ENCODE results near the gene PHACTR3.

PHACTR3 gene

DNA sequence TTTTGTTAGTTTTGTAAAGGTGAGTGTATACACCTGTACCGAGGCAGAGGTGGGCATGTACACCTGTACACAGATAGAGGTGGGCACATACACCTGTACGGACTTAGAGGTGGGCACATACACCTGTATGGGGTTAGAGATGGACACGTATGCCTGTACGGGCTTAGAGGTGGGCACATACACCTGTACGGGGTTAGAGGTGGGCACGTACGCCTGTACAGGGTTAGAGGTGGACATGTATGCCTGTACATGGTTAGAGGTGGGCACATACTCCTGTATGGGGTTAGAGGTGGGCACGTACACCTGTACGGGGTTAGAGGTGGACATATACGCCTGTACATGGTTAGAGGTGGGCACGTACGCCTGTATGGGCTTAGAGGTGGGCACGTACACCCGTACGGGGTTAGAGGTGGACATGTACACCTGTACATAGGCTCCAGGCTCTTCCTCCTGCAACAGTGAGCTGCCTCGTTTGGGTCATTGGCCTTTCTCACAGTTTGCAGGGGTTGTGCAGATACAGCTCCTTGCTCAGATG is 63.7 kb downstream of the PHACTR3 start:
- in situ Hi-C loops (cut with MboI; ENCODE audit: low sequenced_read_pairs) = no loop called here

DNA sequence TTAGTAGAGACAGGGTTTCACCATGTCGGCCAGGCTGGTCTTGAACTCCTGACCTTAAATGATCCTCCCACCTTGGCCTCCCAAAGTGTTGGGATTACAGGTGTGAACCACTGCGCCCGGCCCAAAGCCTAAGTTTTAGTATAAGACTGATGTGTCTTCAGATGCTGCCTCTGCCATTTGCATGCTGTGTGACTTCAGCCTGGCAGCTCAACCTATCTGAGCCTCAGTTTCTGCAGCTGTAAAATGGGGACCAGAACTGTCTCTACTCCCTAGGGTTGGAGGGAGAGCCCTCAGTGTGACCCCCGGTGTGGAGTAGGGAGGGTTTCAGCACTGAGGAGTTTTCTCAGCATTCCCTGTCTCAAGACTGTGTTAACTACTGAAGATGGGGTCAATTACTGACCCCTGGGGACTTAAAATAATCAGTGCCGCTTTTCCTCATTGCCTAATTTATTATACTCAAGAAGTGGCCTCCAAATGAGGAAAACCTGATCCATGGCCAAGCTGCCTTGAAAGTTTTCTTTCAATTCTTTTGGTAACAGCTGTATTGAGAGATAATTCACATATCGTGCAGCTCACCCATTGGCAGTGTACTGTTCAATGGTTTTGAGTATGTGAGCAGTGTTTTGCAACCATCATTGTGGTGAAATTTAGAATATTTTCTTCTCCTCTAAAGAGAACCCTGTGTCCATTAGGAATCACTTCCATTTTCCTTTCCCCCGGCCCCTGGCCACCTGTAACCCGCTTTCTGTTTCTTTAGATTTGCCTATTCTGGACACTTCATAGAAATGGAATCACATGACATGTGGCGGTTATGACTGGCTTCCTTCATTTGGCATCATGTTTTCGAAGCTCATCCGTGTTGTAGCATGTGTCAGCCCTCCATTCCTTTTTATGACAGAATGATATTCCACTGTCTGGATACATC is 64.8 kb downstream of the PHACTR3 start:
- in situ Hi-C loops (cut with MboI; ENCODE audit: low sequenced_read_pairs) = no loop called here

DNA sequence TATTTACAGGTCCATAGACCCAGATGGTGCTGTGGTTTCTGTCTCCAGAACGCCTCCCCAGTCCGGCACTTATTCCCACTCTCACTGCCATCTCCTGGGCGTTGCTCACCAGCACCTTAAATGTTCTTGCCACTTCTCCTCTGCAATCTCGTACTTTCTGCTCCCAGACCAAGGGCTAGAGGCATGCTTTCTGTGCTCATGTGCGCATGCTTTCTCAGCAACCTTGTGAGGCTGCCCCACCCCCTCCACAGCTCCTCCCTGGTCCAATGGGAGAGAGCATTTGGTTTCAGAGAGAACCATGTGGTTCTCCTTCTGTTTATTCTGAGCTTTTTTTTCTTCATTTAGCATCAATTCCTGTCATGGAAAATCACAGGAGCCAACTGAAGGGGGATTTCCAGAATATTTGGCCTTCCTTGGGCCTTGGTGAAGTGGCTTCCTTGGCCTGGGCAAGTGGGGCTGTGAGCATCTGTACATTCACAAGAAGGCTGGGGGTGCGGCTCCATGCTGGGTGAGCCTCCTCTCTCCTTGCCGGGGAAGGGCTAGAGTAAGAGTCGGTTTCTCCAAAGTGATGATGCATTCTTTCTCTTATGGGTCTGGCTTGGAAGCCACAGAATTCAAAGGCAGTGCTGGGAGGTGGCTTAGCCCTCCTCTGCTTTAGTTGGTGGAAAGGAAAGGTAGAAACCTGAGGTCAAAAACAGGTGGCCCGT is 66.6 kb downstream of the PHACTR3 start:
- in situ Hi-C loops (cut with MboI; ENCODE audit: low sequenced_read_pairs) = no loop called here

DNA sequence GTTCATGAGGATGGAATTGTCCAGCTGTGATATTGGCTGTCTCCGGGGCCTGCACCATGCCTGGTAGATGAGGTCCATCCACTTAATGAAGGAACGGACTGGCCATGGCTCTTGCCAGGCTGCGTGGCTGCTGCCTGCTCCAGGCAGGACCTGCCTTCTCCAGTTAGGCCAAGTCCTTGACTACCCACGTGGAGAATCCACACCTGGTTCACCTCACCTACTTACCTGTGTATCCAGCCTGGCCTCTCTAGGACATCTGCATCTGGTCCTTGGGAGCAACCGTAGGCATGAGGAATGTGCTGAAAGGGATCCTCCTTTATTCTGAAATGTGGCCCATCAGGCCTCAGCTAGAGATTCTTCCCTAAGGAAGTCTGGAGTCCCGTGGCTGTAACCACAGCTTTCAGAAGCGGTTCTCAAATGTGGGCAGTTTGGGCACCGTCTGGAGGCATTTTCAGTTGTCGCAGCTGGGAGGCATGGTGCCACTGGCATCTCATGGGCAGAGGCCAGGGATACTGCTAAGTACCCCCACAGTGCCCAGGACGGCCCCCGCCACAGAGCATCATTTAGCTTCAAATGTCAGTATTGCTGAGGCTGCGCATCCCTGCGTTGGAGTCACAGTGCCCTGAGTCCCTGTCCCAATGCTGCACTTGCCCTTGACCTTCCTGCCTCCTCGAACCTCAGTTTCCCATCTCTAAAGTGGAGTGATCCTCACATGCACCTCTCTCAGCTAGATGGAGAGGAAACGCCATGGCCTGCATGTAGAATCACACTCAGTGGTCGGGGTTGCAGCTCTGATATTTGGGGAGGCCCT is 67.5 kb downstream of the PHACTR3 start:
- in situ Hi-C loops (cut with MboI; ENCODE audit: low sequenced_read_pairs) = no loop called here

DNA sequence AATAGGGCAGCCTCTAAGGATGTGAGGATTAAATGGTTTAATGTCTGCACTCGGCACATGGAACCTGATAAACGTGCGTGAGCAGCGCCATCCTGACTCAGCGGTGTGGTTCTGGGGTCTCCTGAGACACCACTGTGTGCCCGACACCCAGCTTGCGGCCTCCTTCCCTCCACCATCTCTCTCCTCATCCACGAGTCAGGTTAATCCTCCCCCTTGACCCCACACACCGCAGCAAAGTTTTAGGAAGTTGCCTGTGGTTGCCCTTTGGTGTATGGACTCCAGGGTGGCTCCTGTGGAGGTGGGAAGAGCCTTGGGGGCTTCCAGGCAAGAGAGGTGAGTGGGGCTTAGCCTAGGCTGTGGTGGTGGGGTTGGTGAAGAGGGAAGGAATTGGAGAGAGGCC is 68.2 kb downstream of the PHACTR3 start:
- in situ Hi-C loops (cut with MboI; ENCODE audit: low sequenced_read_pairs) = no loop called here

DNA sequence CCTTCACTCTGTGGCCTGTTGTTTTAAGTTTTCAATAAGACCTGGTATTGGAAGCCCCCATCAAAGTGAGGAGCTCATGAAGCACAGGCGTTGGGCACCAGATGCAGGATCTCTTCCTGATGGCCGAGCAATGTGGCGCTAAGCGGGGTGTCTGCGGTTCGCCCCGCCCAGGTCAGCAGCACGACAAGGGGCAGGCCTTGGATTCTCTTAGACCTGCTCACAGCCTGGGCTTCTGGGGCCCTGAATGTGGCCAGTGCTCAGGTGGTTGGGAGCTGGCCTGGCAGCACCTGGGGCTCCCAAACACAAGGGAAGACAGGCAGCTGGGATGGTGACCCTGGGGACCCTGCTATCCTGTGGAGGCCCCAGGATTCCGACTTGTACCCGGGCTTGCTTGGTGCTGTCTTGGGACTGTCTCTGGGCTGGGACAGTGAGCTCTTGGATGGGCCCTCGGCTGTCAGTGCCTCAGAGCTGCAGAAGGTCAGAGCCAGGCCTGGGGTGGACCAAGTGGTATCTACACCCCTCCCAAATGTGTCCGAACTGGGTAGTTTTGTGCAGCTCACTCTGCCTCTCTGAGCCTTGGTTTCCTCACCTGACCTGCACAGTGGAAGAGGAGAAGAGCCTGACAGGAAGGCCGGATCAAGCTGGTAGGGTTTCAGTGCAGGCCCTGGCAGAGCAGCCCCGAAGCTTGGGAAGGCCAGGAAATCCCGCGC is 69.1 kb downstream of the PHACTR3 start:
- in situ Hi-C loops (cut with MboI; ENCODE audit: low sequenced_read_pairs) = no loop called here

DNA sequence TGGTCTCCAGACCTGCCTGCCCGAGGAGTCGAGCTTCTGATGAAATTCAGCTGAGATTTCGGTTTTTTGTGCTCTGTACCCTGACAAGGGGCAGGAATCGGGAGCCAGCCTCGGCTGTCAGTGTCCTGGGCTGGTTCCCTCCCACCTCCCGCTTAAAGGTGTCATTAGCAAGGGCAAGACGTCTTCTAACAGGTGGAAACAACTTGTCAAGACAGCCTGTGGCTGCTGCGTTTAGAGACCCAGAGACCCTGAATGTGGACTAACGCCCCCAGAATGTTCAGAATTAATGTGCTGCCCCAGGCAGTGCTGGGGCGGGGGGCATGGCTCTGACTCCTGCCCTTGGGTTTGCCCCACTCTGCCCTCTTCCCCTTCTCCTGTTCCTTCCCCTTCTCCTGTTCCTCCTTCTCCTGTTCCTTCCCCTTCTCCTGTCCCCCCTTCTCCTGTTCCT is 69.7 kb downstream of the PHACTR3 start:
- in situ Hi-C loops (cut with MboI; ENCODE audit: low sequenced_read_pairs) = no loop called here

DNA sequence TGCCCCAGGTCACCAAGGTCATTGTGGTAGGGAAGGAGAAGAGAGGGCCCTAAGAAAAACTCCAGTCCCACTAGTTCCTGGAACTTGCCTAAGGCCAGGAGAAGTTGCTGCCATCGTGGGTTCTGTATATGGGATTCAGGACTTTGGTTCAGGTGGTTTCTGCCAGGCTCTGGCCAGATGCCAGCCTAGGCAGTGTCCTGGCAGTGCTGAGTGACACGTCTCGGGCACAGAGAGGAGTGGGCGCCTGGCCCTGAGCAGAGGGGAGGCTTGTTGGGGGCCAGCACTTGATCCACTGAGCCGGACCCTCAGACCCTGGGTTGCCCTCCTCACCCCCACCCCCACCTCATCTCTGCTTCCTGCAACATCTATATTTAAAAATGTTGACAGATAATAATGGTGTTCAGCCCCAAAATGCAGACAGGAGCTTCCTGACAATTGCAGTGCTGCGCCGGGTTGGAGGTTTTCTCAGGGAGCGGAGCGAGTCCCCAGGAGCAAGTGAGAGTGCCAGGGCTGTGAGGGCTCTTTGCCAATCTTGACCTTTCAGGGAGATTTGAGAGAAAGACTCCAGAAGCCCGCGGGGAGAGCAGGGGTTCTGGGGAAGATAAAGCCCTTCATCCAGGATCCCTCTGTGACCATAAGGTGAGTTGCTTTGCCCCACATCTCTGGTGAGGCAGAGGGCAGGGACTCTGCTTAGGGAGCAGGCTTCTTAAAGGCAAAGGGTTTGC is 71.9 kb downstream of the PHACTR3 start:
- in situ Hi-C loops (cut with MboI; ENCODE audit: low sequenced_read_pairs) = no loop called here

DNA sequence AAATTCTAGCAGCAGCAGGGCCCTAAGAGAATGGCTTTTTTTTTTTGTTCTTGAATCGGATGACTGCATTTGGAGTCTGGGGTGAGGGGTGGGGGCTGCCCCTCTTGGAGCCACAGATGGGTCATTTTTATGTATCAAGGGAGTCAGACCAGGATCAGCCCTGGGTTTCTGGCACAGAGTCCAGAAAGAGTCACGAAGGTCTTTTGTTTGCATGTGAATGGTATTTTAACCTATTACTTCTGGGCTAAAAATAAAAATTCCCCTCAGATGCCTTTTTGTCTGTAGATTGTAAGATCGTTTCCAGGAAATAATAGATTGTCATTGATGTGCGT is 72.5 kb downstream of the PHACTR3 start:
- in situ Hi-C loops (cut with MboI; ENCODE audit: low sequenced_read_pairs) = no loop called here

DNA sequence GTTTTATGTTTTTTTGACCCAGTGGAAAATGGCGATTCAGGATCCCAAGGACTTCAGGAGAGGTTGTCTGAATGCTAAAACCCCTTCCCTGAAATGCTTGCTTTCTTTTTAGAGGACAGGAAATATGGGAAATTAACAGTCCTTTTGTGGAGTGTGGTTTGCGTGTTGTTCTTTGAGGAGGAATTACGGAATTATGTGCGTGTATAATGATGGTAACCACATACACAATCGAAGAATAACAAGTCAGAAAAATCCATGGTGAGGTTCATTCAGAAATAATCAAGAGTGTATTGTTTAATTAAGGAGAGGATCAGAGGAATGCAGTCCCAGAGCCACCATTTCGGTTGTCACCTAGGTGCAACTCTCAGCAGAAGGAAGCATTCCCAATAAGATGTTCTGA is 73.2 kb downstream of the PHACTR3 start:
- in situ Hi-C loops (cut with MboI; ENCODE audit: low sequenced_read_pairs) = no loop called here

DNA sequence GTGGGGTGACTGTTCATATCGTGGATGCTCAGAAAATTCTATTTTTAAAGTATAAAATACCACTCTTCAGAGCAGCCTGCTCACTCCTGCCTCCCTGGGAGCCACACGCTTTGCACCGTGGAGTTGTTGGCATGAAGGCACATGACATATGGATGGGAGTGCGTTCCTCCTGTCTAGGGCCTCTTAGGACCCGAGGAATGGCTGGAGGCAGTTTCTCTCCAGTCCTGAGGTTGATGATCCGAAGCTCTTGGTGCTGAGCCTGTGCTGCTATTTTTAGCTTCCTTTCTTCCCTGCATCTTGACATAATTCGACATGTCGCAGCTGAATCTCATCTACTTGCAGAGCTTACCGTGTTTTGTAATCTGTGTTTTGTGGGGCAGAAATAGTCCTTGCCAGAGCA is 73.9 kb downstream of the PHACTR3 start:
- in situ Hi-C loops (cut with MboI; ENCODE audit: low sequenced_read_pairs) = no loop called here

DNA sequence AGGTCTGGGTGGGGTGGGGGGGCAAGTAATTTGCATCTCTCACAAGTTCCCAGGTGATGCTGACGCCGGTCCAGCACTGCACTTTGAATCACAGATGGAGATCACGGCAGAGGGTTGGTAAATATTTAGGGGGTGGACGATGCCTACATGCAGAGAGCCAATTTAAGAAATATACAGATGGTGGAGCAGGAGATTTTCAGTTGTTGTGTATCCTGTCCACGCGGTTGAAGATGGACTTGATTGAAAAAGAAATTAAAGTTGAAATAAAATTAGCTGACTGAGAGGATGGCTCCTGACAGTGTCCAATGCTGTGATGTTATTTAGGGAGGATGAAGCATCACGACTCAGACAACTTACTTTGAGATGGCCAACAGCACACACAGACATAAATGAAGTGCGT is 74.6 kb downstream of the PHACTR3 start:
- in situ Hi-C loops (cut with MboI; ENCODE audit: low sequenced_read_pairs) = no loop called here

DNA sequence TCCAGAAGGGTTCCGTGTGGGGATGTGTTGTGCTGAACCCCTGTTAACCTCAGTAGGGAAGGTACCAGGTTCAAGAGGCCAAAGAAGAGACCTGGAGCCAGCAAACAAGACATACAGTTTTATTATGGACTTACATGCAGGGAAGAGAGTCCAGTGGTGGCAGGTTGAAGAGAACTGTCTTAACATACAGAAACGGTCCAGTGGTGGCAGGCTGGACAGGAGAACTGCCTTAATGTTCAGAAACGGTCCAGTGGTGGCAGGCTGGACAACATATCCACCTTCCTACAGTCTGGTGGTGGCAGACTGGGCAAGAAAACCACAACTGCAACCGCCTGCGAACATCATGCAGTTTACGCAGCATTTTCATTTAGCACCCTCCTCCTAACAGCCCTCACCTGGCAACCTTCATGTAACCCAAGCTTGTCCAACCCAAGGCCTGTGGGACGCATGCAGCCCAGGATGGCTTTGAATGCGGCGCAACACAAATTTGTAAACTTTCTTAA is 75.9 kb downstream of the PHACTR3 start:
- in situ Hi-C loops (cut with MboI; ENCODE audit: low sequenced_read_pairs) = no loop called here

DNA sequence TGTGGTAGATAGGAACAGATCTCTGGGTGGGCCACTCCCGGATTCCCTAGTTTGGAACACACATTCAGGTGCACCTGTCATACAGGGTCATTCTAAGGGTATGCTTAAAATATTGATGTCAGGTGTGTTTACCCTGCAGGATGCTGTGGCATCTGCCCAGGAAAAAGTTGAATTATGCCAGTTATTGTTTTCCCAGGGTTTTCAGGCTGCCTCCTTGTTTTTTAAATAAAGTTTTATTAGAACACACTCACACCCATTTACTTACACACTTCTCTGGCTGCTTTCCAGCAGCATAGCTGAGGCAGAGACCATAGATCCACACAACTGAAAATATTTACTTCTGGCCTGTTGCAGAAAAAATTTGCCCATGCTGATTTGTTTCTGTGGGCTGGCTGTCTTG is 76.5 kb downstream of the PHACTR3 start:
- in situ Hi-C loops (cut with MboI; ENCODE audit: low sequenced_read_pairs) = no loop called here

DNA sequence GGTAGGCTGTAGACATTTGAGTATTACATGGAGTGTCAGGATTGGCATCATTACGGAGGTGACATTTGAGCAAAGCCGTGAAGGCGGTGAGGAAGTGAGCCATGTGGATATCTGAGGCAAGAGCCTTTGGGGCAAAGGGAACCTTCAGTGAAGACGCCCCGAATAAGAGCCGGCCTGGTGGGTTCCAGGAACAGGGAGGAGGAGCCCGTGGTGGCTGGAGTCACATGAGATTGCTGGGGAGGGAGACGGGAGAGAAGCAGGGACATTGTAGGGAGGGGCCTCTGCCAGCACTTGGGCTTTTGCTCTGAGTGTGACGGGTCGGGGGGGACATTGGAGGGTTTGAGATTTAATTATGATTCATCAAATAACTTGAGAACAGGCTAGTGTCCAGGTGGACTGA is 78.3 kb downstream of the PHACTR3 start:
- in situ Hi-C loops (cut with MboI; ENCODE audit: low sequenced_read_pairs) = no loop called here

DNA sequence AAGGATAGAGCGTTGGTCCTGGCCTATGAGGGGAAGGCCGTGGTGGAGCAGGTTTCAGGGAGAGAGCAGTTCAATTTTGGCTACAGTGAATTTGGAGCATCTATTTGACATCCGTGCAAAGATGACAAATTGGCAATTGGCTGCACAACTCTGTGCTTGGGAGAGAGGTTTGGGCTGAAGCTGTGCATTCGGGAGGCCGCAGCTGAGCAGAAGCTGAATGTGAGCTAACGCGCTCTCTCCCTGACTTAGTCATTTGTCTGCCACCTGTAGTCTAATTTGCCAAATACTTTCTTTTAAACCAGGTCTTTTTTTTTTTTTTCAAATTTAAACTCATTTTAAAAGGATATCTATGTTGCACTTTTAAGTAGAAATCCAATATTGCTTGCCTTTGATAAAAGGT is 78.8 kb downstream of the PHACTR3 start:
- in situ Hi-C loops (cut with MboI; ENCODE audit: low sequenced_read_pairs) = no loop called here

DNA sequence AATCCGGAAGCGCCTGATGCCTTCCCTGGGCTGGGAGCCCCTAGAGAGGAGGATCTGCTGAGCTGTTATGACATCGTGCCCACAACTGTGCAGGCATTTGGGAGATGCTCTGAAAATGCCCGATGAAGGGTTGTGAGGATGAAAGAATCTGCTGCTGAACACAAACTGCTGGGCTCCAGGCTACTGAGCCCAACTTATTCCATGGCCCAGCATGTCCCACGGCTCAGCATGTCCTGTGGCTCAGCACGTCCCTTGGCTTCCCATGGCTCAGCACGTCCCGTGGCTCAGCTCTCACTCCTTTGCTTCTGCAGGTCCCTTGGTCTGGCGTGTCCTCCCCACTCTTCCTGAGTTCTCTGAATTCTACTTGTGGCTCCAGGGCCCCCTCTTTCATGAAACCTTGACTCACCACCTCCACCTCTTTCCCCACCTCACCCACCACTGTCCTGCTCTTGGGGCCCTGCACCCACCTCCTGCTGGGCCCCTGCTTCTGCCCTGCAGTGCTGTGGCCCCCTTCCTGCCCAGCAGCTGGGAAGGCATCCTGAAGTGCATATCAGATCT is 80.4 kb downstream of the PHACTR3 start:
- in situ Hi-C loops (cut with MboI; ENCODE audit: low sequenced_read_pairs) = no loop called here

DNA sequence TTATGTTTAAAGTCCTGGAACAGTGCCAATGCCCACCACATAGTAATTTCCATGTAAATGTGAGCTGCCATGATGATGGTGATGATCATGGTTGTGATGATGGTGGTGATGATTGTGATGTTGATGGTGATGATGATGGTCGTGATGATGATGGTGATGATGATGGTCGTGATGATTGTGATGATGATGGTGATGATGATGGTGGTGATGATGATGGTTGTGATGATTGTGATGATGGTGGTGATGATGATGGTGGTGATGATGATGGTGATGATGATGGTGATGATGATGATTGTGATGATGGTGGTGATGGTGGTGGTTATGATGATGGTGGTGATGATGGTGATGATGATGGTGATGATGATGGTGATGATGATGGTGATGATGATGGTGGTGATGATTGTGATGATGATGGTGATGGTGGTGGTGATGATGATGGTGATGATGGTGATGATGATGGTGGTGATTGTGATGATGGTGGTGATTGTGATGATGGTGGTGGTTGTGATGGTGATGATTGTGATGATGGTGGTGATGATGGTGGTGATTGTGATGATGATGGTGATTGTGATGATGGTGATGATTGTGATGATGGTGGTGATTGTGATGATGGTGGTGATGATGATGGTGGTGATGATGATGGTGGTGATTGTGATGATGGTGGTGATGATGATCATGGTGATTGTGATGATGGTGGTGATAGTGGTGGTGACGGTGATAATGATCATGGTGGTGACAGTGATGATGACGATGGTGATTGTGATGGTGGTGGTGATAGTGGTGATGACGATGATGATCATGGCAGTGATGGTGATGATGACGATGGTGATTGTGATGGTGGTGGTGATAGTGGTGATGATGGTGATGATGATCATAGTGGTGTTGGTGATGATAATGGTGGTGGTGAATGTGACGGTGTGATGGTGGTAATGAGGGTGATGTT is 82.3 kb downstream of the PHACTR3 start:
- in situ Hi-C loops (cut with MboI; ENCODE audit: low sequenced_read_pairs) = no loop called here

Data from HL-60/S4 (cell line).